GM19324 (cell line): ENCODE data around the gene IFNGR2.
"Not testable (repeated sequence)": the region's sequence is repeated elsewhere in the genome, so short reads cannot be mapped to it uniquely, and the experiment has no call there.

Experiments used
- ATAC-seq: cut with Tn5 transposase; IDR thresholded peaks from one replicate; pipeline ENCODE4 v1.9.1; 2021; ENCODE audit warnings: mild to moderate bottlenecking, moderate library complexity; ENCODE audit not compliant: unreplicated experiment, low FRiP score

The IFNGR2 gene, protein sequence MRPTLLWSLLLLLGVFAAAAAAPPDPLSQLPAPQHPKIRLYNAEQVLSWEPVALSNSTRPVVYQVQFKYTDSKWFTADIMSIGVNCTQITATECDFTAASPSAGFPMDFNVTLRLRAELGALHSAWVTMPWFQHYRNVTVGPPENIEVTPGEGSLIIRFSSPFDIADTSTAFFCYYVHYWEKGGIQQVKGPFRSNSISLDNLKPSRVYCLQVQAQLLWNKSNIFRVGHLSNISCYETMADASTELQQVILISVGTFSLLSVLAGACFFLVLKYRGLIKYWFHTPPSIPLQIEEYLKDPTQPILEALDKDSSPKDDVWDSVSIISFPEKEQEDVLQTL

DNA sequence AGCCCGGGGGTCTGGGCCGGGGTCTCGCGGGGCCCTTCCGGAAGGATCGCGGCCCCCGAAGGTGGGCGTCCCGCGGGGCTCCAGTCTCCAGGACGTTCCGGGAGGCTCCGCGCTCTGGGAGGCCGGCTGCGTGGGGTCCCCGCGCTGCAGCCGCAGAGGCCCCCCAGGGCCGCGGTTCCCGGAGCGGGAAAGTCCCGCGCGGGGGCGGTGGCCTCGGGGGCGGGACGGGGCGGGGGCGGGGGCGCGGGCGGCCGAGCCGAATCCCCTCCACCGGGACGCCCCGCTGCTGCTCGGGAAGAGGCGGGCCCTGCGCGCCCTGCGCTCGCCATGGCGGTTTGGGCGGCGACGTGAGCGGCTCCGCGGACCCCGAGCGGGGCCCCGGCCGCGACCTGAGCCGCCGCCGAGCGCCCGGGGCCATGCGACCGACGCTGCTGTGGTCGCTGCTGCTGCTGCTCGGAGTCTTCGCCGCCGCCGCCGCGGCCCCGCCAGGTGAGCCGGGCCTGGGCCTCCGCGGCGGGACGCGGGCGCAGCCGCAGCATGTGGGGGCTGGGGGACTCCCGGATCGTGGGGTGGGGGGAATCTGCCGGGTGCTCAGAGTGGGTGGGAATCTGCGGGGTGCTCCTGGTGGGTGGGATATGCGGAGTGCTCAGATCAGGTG is at the start of gene IFNGR2:
Gene IFNGR2, plus strand, starts transcription at position 286 of the 658 bp plus-strand sequence. Its CDS starts 131 bp downstream, at position 417.
- ATAC-seq: peak; percentile 38

DNA sequence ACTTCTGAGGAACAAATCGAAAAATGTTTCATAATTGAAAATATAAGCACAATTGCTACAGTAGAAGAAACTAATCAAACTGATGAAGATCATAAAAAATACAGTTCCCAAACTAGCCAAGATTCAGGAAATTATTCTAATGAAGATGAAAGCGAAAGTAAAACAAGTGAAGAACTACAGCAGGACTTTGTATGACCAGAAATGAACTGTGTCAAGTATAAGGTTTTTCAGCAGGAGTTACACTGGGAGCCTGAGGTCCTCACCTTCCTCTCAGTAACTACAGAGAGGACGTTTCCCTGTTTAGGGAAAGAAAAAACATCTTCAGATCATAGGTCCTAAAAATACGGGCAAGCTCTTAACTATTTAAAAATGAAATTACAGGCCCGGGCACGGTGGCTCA is 47.9 kb upstream of the IFNGR2 start:
- no peak for ATAC-seq

DNA sequence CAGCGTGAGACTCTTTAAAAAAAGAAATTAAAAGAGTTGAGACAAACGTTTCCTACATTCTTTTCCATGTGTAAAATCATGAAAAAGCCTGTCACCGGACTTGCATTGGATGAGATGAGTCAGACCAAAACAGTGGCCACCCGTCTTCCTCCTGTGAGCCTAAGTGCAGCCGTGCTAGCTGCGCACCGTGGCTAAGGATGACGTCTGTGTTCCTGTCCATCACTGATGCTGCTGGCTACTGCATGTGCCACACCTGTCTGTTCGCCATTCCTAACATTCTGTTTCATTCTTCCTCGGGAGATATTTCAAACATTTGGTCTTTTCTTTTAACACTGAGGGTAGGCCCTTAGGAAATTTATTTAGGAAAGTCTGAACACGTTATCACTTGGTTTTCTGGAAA is 47.2 kb upstream of the IFNGR2 start:
- no peak for ATAC-seq

DNA sequence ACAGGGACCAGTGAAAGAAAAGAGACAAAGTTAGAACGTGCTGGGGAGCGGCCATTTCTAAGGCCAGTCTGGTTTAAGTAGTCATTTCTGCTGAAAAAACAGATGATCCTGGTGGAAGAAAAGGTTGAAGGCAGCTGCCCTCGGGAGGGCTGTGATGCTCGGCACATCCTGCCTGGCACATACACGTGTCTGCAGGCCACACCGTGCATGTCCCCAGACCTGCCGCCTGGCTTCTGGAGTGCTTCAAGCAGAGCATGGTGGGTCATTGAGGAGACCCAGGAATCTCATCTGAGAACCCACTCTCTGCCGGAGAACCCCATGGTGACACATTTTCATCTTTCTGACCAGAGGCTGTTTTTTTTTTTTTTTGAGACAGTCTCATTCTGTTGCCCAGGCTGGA is 46.0 kb upstream of the IFNGR2 start:
- no peak for ATAC-seq

DNA sequence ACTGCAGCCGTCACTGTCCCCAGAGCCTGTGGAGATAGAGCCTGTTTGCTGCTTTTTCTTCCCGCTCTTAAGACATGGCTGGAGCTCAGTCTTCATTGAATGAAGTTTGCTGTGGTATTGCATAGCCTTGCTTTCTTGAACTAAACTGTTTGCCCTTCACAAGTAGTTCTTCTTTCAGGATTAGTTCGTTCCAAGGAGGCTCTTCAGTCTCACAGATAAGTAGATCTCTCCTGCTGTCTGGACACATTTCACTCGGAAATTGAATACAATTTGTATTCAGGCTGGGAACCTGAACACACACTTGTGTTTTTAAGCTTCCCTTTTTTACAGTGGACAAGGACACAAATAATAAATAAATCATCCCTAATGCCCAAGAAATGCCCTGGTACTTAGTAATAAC is 43.8 kb upstream of the IFNGR2 start:
- no peak for ATAC-seq

DNA sequence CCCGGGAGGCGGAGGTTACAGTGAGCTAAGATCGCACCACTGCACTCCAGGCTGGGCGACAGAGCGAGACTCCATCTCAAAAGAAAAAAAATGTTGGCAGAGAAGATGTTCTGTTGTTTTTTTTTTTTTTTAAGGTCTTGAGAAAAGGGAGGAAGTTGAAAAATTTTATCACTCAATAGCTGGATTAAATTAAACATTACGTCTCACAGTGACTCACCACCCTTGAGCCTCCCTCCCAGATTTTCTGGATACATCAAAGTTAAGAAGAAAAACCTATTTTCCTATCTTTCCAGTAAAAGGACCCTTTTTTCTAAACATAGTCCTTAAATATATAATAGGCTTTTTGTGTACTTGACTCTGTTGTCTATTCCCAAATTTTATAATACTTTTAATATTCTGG is 42.9 kb upstream of the IFNGR2 start:
- no peak for ATAC-seq

DNA sequence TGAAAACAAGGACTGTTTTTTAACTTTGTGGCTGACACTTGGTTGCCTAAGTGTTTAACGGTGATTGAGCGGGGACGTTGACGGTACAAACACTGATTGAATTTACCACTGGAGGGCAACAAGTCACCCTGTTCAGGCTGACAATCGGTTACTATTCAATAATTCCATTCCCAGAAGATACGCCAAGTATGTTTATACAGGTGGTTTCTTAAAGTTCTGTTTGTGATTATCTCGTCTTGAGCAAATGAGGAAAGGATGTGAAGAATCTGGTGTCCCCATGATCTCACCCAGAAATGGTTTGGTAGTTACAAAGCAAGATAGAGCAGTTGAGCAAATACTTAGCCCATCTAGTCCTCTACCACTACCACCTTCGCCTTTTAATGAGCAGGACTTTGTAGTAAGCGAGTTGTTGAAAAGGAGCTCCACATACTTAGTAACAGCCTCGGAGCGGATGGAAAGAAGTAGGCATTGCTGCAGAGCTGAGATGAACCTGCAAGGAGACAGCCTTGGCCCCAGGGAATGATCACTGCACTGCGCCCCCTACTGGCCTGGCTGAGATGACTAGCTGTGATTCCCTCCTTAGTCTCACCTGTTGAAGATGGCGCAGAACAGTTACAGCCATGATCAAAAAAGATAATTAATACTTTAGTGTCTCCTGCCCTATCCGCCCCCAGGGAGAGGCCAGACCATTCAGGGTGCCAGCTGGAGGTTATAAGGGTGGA is 42.2 kb upstream of the IFNGR2 start:
- peak; percentile 76 for ATAC-seq

DNA sequence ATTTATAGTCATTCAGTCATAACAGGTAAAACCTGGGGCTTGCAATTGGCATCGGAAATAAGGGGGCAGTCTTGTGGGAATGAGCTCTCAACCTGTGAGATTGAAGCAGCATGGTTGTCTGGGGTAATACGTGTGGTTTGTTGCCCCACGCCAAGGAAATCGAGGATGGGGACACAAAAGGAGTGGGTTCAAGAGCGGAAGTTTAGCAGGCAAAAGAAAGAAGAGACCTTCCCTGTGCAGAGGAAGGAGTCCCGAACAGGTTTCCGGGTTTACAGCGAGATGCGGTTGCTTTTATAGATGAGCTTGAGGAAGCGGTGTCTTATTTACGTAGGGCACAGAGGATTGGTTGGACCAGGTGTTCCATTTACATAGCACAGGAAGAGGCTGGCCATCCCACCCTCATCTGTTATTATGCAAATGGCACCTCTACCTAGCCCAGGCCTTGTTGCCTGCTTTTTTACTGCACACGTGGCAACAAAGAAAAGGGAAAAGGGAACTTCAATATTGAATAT is 41.1 kb upstream of the IFNGR2 start:
- ATAC-seq: no peak

DNA sequence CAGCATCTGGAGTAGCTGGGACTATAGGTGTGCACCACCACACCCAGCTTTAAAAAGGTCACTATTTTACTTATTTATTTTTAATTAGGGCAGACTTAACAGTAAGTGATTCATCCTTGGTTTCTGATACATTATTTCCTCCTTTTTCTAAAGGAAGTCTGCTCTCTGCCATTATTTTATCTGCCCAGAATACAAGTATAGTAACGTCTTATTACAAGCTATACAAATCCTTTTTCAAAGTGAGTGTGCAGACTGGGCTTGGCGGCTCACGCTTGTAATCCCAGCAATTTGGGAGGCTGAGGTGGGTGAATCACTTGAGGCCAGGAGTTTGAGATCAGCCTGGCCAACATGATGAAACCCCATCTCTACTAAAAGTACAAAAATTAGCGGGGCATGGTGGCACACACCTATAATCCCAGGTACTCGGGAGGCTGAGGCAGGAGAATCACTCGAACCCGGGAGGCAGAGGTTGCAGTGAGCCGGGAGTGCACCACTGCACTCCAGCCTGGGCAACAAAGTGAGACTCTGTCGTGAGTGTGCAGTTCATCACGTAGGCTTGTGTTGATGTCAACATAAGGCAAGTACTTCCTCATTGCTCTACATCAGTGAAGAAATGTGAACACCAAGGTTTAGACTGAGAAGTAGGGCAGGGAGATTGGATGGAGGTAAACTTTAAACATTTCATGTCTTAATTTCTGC is 39.2 kb upstream of the IFNGR2 start:
- ATAC-seq: not testable (repeated sequence)

DNA sequence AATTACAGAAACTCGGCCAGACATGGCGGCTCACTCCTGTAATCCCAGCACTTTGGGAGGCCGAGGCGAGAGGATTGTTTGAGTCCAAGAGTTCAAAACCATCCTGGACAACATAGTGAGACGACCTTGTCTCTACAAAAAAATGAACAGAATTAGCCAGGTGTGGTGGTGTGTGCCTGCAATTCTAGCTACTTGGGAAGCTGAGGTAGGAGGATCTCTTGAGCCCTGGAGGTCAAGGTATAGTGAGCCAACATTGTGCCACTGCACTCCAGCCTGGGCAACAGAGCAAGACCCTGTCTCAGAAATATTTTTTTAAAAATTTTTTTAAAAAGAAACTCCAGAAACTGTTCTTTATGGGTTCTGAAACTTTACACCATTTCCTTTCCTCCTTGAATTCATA is 38.4 kb upstream of the IFNGR2 start:
- ATAC-seq: no peak

DNA sequence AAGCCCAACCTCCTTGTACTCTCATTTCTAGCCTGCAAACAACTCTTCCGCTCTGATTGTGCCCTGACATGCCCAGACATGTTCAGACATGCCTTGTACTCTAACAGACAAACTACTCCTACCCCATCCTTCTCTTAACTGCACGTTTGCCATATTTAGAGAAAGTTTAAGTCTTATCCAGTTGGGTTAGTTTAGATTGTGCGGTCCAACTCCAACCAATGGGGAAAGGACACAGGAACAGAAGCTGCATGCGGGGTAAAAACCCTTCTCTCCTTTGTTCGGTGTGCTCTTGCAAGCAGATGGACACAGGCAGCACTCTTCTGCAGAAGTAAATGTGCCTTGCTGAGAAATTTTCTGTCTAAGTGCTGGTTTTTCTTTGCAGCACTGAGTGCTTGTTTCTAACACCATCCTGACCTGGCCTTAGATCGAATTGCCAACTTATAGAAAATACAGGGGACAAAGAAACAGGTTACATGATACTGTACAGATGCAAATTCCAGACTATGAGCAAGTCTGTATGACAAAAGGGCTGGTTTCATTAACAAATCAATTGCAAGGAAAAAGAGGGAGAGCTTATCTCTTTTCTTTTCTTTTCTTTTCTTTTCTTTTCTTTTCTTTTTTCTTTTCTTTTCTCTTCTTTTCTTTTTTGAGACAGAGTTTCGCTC is 35.8 kb upstream of the IFNGR2 start:
- no peak for ATAC-seq

DNA sequence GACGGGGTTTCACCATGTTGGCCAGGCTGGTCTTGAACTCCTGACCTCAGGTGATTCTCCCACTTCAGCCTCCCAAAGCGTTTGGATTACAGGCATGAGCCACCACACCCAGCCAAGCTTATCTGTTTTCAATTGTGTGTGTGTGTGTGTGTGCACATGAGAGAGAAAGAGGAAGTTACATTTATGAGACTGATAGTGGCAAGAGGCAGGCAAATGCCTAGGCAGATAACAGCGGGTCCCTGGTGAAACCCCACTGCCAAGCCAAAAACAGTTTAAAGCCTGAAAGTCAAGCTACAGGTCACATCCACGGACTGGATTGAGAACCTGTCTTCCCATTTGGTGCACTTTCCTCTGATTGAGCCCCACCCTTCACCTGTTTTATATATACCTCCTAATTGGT is 35.1 kb upstream of the IFNGR2 start:
- no peak for ATAC-seq

DNA sequence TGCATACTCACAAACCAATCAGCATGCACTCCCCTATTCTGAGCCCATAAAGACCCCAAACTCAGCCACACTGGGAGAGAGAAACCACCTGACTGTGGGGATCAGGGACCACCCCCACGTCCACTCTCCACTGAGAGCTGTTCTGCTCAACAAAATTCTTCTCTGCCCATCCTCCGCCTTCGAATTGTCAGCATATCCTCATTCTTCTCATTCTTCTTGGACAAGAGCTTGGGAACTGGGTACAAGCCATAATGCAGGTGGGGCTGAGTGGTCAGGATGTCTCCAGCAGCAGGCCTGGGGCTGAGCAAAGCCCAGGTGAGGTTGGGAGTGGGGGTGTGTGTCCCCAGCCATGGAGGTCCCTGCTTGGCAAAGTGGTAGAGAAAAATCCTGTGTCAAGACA is 34.6 kb upstream of the IFNGR2 start:
- ATAC-seq: no peak

DNA sequence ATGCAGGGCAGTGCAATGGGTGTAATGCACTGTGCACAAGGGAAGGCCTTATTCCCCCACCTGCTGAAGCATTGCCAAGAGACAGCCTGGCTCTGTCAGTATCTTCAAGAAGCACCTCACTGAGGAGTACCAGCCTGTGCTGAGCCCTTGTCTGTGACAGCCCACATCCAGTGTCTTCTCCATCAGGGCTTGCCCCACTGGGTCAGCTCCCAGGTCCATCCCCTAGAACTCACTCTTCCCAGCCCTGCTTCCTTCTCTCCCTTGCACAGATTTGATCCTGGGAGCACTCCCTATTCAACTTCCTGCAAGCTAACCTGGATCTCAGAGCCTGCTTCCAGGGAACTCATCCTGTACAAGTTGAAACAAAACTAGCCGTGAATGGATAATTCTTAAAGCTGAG is 33.6 kb upstream of the IFNGR2 start:
- no peak for ATAC-seq

DNA sequence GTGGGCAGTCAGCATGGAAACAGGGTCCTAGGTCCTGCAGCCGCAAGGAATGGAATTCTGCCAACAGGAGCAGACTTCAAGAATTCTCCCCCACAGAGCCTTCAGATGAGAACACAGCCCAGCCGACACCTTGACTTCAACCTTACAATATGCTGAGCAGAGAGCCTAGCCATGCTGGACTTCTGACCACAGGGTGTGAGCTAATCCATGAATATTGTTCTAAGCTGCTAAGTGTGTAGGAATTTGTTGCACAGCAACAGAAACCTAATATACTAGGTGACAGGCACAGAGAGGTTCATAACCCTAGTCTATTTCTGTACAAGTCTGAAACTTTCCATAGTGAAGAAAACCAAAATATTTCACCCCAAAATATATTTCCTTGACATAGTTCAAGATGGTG is 32.9 kb upstream of the IFNGR2 start:
- no peak for ATAC-seq

DNA sequence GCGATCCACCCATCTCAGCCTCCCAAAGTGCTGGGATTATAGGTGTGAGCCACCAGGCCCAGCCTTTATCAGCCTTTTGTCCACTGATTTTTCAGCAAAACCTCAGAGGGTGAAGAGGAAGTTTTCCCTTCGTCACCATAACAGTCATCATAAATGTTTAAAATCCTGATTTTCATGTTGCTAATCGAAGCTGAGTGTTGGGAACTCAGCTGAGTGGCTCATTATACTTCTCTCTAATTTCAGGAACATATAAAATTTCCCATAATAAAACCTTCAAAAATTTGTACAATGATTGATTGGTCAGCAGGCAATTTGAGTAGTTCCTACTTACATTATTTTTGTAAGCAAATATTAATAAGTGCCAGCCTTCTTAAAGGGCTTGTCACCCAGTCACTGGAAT is 31.8 kb upstream of the IFNGR2 start:
- no peak for ATAC-seq

DNA sequence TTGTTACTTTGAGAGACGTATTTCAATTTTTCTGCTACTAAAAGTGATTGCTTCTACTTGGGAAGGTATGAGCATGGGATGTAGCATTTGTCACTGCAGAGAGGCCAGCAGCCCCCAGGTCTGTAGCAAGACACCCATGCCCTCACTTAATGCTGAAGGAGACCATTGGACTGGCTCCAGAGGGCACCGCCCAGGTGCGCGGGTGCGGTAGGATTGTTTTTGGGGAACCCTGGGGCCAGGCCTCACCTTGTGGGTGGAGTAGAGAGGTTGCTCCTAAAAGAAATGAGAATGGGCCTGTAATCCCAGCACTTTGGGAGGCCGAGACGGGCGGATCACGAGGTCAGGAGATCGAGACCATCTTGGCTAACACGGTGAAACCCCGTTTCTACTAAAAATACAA is 30.6 kb upstream of the IFNGR2 start:
- no peak for ATAC-seq

DNA sequence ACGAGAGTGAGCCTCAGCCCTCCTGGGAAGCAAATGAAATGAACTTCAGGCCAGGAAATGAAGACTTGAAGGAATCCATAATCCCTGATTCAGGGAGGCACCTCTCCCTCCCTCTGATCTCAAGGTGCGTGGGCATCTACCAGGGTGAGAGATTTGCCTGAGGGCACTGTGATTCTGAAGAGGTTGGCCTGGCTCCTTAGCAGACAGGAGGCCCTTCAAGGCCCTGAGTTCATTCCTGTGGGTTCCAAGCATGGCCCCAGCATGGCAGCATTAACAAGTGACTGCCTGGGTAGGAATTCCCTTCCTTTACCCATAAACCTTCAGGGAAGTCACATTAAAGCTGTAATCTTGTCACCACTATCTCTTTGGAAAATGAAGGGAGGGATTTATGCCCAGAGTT is 29.8 kb upstream of the IFNGR2 start:
- ATAC-seq: no peak

DNA sequence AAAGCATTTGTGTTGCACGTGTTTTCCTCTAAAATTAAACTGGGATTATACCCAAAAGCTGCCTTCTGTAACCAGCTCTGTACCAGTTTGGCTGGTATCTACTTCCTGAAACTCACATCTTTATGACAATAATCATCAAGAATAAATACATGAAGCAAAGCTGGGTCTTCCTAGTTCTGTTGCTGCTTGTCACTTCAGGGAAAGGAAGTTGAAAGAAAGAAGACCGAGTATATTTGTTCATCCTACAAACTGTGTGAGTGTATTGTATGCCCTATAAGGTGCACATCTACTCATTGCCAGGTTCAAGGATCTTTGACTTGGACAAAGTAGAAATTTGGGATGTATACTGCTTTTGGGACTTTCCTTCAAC is 29.1 kb upstream of the IFNGR2 start:
- no peak for ATAC-seq

DNA sequence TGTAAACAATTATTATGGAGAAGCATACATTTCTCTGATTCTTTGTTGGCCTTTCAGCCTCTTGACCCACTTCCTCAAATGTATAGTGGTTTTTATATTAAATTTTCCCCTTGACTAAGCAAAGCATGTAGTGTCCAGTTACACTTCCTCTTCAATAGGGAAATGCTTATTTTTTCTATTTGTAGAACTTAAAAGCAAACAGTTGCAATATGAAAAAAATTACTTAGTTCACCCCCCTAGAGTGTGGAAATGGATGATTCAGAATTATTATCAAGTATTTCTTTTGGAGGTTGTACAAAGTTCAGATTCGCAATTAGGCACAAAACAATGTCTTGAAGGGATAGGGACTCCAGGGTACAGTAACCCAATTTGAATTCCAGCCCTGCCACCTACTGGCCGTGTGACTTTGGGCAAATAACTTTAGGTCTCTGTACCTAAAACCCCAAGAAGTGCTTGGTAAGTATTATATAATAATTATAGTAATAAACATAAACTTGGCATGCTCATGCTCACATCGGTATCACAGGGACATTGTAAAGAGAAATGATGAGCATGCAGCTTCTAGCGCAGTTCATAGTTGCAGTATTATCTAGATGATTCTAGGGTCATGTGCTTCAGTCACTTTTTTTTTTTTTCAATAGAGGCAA is 28.6 kb upstream of the IFNGR2 start:
- ATAC-seq: no peak
